GM18858 (cell line): ENCODE results near the gene OR13J1.

Experiments
- ATAC-seq: cut with Tn5 transposase; IDR thresholded peaks from one replicate; pipeline ENCODE4 v1.9.1; 2021; ENCODE audit not compliant: unreplicated experiment

Gene OR13J1

DNA sequence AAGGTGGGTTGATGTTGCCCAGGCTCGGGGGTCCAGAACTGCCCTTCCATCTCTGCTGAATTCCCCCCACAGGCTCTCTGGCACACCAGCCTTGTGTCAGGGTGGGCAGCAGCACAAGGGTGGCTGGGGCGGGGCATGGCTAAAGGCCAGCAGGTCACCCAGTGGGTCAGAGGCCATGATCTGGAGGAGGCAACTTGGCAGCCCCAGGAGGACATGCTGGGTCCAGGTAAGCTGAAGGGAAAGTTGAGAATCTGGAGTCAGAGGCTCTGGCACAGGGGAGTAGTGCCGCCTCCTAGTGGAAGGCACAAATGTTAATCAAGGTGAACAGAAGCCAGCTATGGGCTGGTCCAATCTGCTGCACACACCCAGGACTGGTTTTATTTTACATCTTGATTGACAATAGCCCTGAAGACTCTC, 35.0 kb downstream of the OR13J1 start:
- no peak for ATAC-seq

- no peak for ATAC-seq
These were observed 35.7 kb downstream of the OR13J1 start for GRCh38 chr9:35834260-35835215.

- ATAC-seq: no peak
These were observed 37.4 kb downstream of the OR13J1 start for GRCh38 chr9:35832814-35833213.

- no peak for ATAC-seq
These were observed 39.2 kb downstream of the OR13J1 start for GRCh38 chr9:35831040-35831439.

DNA sequence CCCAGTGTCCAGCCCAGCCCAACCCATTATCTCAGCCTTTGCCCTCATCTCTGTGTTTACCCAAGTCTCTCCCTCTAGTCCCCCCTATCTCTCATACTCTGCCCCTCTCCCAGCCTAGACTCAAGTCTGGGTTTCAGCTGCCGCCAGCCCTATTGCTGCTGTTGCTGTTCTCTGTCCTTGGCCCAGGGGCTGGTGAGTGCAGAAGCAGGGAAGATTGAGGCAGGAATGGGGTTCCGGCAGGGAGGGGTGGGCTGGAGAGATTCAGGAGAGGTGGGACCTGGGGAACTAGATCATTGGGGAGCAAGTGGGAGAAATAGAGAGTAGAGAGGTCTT, 40.5 kb downstream of the OR13J1 start:
- no peak for ATAC-seq

- ATAC-seq: no peak
These were observed 41.0 kb downstream of the OR13J1 start, which contains the start of gene TMEM8B for GRCh38 chr9:35829084-35829763. TMEM8B (plus strand) TSS chr9:35829228; CDS start chr9:35829448, 220 bp downstream.

- ATAC-seq: no peak
These were observed 41.5 kb downstream of the OR13J1 start, which contains the start of gene FAM221B for GRCh38 chr9:35828716-35829083. FAM221B (minus strand) TSS chr9:35828732; CDS start chr9:35826161, 2,571 bp downstream.

- no peak for ATAC-seq
These were observed 42.7 kb downstream of the OR13J1 start for GRCh38 chr9:35827486-35827885.

GRCh38 chr9:35826071-35826701, 44.0 kb downstream of the OR13J1 start:
- ATAC-seq: peak; percentile 47

DNA sequence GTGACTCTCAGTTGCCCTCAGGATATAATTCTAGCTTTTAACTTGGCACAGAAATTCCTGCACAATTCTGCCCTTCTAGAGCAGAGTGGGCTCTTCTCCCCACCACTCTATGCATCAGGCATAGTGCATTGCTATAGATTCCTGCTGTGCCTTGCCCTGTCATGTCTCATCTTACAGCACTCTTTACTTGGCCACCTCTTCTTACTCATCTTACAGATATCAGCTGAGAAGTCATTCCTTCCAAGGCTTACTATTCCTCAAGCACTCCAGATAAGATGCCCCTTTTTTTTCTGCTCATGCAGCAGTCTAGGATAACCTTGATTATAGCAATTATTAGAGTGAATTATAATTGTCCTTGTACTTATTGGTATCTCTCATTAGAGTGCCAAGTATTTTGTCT, 47.3 kb downstream of the OR13J1 start:
- no peak for ATAC-seq

DNA sequence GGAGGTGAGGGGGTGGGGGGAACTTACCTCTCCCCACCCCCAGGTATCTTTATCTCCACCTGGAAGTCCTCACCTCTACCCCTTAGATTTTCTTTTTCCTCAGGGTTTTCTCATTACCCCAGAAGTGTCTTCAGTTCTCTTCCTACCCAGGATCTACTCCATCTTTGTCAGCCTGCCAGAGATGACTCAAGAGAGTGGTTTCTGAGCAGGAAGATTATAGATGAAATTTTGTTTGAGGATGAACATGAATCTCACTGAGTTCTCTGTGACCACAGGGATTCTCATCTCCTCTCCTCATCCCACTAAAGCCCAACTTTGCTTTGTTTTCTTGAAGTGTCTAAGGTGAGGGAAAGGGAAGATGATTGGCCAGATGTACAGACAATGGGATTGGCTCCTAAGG, 50.1 kb downstream of the OR13J1 start:
- no peak for ATAC-seq
